OCI-M2 (cell line): ENCODE results near the gene ZFP3.
"Not testable (repeated sequence)": the region's sequence is repeated elsewhere in the genome, so short reads cannot be mapped to it uniquely, and the experiment has no call there.

Experiments
- DNase-seq: peaks from one replicate; lab custom pipeline; 2025; ENCODE audit not compliant: unreplicated experiment; lab: John Stamatoyannopoulos, UW

Gene ZFP3

DNA sequence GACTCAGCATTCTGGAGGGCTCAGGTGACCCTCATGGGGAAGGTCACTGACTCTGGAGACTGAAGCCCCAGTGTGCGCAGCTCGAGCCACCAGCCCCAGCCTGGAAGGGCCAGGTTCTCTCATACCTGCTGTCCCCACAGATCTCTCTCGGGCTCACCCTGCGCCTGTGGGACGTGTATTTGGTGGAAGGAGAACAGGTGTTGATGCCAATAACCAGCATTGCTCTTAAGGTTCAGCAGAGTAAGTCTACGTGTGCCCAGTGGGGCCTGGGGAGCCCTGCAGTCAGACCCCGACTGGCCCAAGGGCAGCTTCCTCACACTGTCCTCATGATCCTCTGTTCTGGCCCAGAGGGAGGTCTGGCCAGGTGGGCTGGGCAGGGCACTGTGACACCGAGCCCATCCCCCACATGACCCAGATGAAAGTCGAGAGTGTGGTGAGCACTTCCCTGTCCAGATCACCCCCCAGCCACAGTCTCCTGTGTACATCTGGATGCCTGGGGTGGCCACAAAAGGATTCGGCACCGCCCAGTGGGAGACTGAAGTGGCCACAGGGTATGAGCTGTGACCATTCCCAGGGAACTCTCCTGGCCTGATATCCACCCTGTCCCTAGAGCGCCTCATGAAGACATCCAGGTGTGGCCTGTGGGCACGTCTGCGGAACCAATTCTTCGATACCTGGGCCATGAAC is 59.4 kb downstream of the ZFP3 start:
- not testable (repeated sequence) for DNase-seq

DNA sequence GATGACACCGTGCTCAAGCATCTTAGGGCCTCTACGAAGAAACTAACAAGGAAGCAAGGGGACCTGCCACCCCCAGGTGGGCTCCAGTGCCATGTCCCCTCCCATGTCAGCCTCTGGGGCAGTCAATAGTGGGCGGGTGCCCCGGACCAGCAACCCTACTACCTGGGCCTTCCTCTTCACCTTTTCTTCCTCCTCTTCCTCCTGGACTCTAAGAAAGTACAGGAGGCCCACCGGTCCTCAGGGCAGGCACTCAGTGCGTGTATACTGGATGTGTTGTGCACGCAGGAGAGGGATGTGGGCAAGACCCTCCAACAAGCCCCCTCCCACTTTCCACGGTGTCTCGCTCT is 59.9 kb downstream of the ZFP3 start:
- DNase-seq, result not testable (repeated sequence)

- DNase-seq, result no peak
These were observed 60.6 kb downstream of the ZFP3 start for GRCh38 chr17:5138616-5139457.

DNA sequence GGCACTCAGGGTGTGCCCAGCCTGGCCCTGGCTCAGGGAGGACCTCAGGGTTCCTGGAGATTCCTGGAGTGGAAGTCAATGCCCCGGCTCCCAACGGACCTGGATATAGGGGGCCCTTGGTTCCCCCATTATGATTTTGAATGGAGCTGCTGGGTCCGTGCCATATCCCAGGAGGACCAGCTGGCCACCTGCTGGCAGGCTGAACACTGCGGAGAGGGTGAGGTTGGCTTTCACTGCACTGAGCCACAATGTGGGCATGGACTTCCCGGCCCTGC is 61.1 kb downstream of the ZFP3 start:
- DNase-seq, result no peak

GRCh38 chr17:5142877-5143276 is 64.6 kb downstream of the ZFP3 start:
- not testable (repeated sequence) for DNase-seq
